Measurements from ENCODE around the gene MAD2L1BP. TPM values are rescaled to one million over a fixed set of nuclear protein-coding genes. Genes with fewer than 3 reads are reported as not detected.

MAD2L1BP gene
- total RNA-seq, 1 donor from 2014 or later = 43.5 TPM

GRCh38 chr6:43613721-43614395 is 21.8 kb upstream of the MAD2L1BP start:
- Mint-ChIP-seq H3K9me3 (no peaks in the 10 kb centered on the region), H3K36me3 (ENCODE audit: low read depth) (no peaks in the 10 kb centered on the region), H3K27me3 (ENCODE audit: low read depth) (no peaks in the 10 kb centered on the region), H3K4me1 (no peaks in the 10 kb centered on the region), H3K27ac (ENCODE audit: unreplicated experiment) (no peak overlapping the region), H3K4me3 (no peak overlapping the region)
- TF ChIP-seq, protein P1, sequence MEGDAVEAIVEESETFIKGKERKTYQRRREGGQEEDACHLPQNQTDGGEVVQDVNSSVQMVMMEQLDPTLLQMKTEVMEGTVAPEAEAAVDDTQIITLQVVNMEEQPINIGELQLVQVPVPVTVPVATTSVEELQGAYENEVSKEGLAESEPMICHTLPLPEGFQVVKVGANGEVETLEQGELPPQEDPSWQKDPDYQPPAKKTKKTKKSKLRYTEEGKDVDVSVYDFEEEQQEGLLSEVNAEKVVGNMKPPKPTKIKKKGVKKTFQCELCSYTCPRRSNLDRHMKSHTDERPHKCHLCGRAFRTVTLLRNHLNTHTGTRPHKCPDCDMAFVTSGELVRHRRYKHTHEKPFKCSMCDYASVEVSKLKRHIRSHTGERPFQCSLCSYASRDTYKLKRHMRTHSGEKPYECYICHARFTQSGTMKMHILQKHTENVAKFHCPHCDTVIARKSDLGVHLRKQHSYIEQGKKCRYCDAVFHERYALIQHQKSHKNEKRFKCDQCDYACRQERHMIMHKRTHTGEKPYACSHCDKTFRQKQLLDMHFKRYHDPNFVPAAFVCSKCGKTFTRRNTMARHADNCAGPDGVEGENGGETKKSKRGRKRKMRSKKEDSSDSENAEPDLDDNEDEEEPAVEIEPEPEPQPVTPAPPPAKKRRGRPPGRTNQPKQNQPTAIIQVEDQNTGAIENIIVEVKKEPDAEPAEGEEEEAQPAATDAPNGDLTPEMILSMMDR (conservative IDR thresholded peaks at IDR 0.05) = no peak
- no peak for DNase-seq (ENCODE audit: low read depth, low spot score)

GRCh38 chr6:43614396-43614730 is 21.3 kb upstream of the MAD2L1BP start:
- no peak overlapping the region for H3K27ac Mint-ChIP-seq (ENCODE audit: unreplicated experiment)
- H3K27me3 Mint-ChIP-seq (ENCODE audit: low read depth) = no peaks in the 10 kb centered on the region
- no peaks in the 10 kb centered on the region for H3K36me3 Mint-ChIP-seq (ENCODE audit: low read depth)
- TF ChIP-seq, protein P1 (conservative IDR thresholded peaks at IDR 0.05) = no peak
- DNase-seq (ENCODE audit: low read depth, low spot score) = no peak
- no peak overlapping the region for H3K4me3 Mint-ChIP-seq
- no peaks in the 10 kb centered on the region for H3K9me3 Mint-ChIP-seq
- no peaks in the 10 kb centered on the region for H3K4me1 Mint-ChIP-seq

DNA sequence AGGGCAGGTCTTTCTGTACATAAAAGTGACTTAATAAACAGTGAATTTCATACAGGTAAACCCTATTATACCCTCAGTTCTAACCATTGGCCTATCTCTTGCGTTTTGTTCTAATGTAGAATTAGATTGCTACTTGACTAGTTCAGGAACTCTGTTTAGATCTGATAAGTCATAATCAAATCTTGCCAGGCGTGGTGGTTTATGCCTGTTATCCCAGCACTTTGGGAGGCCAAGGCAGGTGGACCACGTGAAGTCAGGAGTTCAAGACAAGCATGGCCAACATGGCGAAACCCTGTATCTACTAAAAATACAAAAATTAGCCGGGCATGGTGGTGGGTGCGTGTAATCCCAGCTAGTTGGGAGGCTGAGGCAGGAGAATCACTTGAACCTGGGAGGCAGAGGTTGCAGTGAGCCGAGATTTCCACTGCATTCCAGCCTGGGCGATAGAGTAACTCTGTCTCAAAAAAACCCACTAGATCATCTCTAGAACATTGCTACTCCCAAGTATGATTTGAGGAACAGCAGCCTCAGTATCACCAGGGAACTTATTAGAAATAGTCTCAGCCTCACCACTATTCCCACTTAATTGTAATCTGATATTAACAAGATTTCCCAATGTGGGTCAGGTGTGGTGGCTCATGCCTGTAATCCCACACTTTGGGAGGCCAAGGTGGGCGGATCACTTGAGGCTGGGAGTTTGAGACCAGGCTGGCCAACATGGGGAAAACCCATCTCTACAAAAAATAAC is 18.7 kb upstream of the MAD2L1BP start:
- Mint-ChIP-seq H3K27me3 (ENCODE audit: low read depth) (no peaks in the 10 kb centered on the region), H3K4me1 (no peaks in the 10 kb centered on the region), H3K9me3 (no peaks in the 10 kb centered on the region), H3K36me3 (ENCODE audit: low read depth) (no peaks in the 10 kb centered on the region), H3K4me3 (no peak overlapping the region), H3K27ac (ENCODE audit: unreplicated experiment) (no peak overlapping the region)
- DNase-seq (ENCODE audit: low read depth, low spot score) = no peak
- TF ChIP-seq, protein P1 (conservative IDR thresholded peaks at IDR 0.05) = no peak

- H3K27me3 Mint-ChIP-seq (ENCODE audit: low read depth) = no peaks in the 10 kb centered on the region
- no peaks in the 10 kb centered on the region for H3K4me1 Mint-ChIP-seq
- no peaks in the 10 kb centered on the region for H3K9me3 Mint-ChIP-seq
- H3K27ac Mint-ChIP-seq (ENCODE audit: unreplicated experiment) = no peak overlapping the region
- H3K4me3 Mint-ChIP-seq = no peak overlapping the region
- TF ChIP-seq, protein P1 (conservative IDR thresholded peaks at IDR 0.05) = no peak
- H3K36me3 Mint-ChIP-seq (ENCODE audit: low read depth) = peaks cover 3% of the 10 kb centered on the region
- DNase-seq (ENCODE audit: low read depth, low spot score) = no peak
These were observed 14.4 kb upstream of the MAD2L1BP start for GRCh38 chr6:43621078-43621835.

DNA sequence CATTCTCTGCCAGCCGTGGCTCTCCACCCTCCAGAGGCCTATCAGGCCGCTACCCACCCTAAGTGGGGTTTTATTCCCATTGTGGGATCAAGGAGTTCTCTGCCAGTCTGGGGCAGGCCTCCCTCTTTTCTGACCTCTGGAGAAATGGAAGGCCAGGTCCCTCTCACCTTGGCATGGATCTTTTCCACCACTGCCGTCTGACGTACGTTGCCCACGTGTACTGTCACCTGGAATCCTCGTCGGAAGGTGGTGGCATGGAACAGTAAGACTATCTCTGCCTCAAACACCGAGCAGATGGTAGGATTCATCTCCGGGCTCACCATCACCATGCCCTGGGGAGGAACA is 13.8 kb upstream of the MAD2L1BP start:
- DNase-seq (ENCODE audit: low read depth, low spot score) = no peak
- Mint-ChIP-seq H3K4me3 (no peak overlapping the region), H3K9me3 (no peaks in the 10 kb centered on the region), H3K36me3 (ENCODE audit: low read depth) (peaks cover 4% of the 10 kb centered on the region), H3K4me1 (peaks cover 2% of the 10 kb centered on the region), H3K27ac (ENCODE audit: unreplicated experiment) (no peak overlapping the region), H3K27me3 (ENCODE audit: low read depth) (no peaks in the 10 kb centered on the region)
- TF ChIP-seq, protein P1 (conservative IDR thresholded peaks at IDR 0.05) = no peak
